ENCODE results near the gene ZNF84.

GRCh38 chr12:133105620-133106019 lies 68.3 kb downstream of the ZNF84 start:
- TF ChIP-seq CTCF (conservative IDR thresholded peaks at IDR 0.05) (no peak), EZH2 (IDR thresholded peaks at IDR 0.05; ENCODE audit: low read depth) (no peak)

All from PC-9 (cell line).